HG03342 (cell line): ENCODE data around the gene RIMBP2.
"Not testable (repeated sequence)": the region's sequence is repeated elsewhere in the genome, so short reads cannot be mapped to it uniquely, and the experiment has no call there.

Source experiments
- ATAC-seq: cut with Tn5 transposase; IDR thresholded peaks from one replicate; pipeline ENCODE4 v1.9.1; 2021; ENCODE audit warnings: mild to moderate bottlenecking, moderate library complexity; ENCODE audit not compliant: unreplicated experiment

RIMBP2 gene

DNA sequence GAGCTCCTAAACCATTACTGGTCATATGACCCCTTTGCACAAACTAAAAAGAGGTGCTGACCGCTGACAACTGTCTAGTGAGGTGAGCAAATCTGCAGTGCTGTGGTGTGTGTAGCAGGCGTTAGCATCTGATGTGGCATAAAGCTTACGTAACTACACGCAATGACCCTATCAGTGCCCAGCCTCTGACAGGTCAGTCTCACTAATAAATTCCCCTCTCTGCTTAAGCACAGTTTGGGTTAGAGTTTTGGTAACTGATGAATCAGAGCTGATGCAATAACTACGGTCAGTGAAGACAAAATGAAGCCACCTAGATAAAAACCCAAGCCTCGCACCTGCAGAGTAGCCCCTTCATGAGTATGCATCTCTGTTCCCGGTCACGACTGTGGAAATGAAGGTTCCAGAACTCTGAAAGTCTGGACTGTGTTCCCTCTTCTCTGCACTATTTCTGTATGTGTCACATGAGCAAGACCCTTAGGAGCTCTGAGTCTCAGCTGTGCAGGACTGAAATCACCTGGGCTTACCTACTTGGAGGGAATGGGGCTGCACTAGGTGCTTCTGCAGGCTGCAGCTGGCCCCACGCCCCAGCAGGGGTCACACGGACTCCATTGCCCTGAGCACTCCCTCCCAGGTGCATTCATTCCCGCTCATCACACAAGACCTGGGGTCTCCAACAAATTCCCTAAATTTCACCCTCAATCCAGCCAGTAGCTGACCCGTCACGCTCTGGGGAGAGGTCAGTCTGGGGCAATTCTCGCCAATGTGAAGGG lies 54.4 kb downstream of the RIMBP2 start:
- no peak for ATAC-seq

- no peak for ATAC-seq
These were observed 55.0 kb downstream of the RIMBP2 start for GRCh38 chr12:130661059-130661458.

GRCh38 chr12:130658145-130658911 lies 57.8 kb downstream of the RIMBP2 start:
- no peak for ATAC-seq

DNA sequence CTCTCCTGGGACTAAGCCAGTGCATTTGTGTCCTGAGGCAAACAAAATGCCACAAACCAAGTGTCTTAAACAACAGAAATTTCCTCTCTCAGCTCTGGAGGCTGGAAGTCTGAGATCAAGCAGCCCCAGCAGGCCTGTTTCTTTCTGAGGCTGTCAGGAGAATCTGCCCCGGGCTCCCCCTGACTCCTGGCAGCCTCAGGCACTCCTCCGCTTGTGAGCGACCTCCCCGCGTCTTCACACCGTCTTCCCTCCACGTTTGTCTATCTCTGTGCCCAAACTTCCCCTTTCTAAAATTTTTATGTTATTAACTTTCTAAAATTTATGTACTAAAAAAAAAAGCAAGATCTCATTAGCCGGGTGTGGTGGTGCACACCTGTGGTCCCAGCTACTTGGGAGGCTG lies 59.7 kb downstream of the RIMBP2 start:
- no peak for ATAC-seq

DNA sequence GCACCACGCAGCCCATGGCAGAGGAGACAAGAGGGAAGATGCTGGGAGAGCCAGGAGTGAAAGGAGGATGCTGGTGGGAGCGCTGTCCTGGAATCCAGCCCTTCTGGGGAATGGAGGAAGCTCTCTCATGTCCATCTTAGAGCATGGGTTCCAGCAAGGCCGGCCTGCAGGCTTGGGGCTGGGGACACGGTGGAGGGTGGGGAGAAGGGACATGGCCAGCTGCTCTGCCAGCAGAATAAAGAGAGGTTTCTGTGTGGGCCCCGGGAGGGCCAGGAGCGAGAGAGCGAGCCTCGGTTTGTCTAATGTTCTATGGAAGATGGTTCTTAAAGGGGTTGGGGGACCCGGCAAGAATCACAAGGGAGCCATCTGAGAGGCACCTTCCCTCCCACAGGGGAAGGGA lies 60.2 kb downstream of the RIMBP2 start:
- ATAC-seq, result no peak

GRCh38 chr12:130655010-130655409 lies 61.1 kb downstream of the RIMBP2 start:
- no peak for ATAC-seq

GRCh38 chr12:130651188-130651959 lies 64.7 kb downstream of the RIMBP2 start:
- no peak for ATAC-seq

DNA sequence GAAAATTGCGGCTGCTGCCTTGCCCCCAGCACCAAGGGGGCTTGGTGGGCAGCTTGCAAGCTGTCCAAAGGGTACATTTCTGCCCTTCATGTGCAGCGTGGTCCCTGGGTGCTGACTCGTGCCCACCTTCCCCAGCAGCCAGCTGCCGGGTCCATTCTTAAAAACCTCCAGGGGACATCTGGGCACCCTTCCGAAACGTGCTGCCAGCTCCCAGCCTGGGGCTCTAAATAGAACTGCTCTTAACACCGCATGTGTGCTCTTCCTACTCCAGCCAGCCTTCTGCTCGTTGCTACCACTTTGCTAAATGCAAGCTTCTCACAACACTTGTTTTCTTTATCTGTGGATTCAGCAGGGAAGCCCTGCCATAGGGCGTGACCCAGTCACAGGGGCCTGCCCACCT lies 66.0 kb downstream of the RIMBP2 start:
- no peak for ATAC-seq

DNA sequence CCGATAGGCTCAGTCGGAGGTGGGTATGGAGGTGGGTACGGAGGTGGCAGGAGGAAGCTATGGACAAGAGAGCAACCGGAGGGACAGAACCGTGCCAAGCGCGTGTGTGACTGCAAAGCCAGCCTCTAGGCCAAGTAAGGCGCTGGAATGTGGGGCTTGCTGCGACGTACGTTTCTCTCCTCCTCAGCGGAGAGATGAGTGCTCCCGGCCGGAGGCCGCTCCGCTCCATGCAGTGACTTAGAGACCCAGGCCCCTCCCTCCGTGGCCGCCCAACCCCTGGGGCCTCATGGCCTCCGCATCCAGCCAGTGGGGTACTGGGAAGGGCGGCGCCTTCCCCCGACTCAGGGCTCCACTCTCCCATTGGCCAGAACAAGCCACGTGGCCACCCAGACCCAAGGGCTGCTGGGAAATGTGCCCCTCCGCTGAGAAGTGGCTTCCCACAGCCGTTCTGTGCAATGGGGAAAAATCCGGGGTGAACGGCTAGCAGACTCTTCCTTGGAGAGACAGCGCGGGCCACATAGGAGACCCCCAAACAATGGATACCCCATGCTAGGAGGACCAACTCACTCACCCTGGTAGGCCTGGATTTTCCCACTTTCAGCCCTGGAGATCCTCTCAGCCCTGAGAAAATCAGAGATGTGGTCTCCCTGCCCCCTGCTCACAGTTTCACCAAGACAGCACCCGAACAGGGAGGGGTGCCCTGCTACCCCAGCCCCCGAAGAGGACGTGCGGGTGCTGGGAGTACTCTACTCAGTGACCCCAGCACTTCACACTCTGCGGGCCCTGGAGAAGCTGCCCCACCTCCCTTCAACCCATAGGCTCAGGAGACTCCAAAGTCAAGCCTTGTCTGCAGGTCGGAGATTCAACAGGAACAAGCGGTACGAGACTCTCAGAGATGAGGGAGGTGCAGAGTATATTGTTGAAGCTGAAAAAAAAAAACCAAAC lies 66.7 kb downstream of the RIMBP2 start:
- ATAC-seq, result no peak

GRCh38 chr12:130647814-130648213 lies 68.3 kb downstream of the RIMBP2 start:
- ATAC-seq, result no peak

- no peak for ATAC-seq
These were observed 69.3 kb downstream of the RIMBP2 start for GRCh38 chr12:130646716-130647370.

- ATAC-seq, result not testable (repeated sequence)
These were observed 69.9 kb downstream of the RIMBP2 start for GRCh38 chr12:130646191-130646590.

GRCh38 chr12:130645751-130646150 lies 70.3 kb downstream of the RIMBP2 start:
- no peak for ATAC-seq

GRCh38 chr12:130644566-130644965 lies 71.5 kb downstream of the RIMBP2 start:
- no peak for ATAC-seq

DNA sequence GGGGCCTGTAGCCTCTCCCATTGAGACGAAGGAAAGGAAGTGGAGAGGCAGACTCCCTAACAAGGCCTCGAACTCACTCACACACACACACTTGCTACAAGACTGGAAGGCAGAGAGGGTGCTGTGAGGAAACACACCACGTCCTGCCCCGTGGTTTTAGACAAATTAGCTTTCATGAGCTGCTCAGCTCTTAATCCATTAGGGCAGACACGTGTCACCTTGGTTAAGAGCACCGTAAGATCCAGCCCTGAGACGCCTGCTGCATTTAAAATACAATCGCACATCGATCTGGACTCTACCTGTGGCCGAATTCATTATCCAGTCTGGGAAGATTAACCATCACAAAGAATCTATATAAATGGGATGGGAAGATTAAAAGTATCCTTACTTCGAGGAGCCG lies 72.0 kb downstream of the RIMBP2 start:
- ATAC-seq, result no peak

- no peak for ATAC-seq
These were observed 73.2 kb downstream of the RIMBP2 start for GRCh38 chr12:130642856-130643255.

DNA sequence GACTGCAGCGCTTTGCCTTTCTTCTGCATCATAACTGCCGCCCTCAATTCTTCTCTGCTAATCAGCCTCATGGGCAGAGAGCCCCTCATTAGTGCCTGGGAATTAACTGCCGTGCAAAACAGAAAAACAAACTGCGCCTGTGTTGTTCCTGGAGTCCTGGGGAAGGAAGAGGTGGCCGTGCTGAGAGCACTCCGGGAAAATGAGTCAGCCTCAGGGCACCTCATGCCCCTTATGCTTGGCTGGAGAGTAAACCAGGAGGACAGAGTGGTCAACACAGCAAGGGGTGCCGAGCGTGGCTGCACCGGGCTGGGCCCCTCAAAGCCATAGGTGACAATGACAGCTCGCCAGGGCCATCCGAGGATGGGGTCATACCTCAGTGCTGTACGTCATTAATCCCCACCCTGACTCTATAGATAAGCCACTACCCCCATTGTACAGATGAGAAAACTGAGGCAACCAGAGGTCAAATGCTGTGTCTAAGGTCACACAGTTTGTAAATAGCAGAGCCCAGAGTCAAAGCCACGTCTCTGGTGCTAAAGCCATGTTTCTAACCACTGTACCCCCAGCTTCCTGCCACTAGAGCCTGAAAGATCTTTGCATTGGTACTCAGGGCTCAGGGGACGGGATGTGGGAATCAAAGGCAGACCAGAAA lies 74.4 kb downstream of the RIMBP2 start:
- no peak for ATAC-seq

GRCh38 chr12:130640901-130641300 lies 75.2 kb downstream of the RIMBP2 start:
- ATAC-seq, result no peak

DNA sequence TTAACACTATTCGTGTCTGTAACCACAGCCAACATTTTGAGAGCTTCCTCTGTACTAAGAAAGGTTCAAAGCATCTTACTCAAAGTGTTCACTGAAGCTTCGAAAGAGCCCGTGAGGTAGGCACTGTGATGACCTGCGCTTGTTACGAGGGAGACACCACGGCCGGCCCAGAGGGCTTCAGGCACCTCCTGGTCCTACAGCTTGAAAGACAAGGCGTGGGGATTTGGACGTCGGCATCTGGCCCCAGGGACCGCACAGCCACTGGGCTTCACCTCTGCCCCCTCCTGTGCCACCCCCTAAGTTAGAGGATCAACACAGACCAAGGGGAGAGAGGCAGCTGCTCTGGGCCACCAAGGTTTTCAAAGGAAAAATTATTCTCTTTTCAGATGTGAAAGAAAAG lies 75.6 kb downstream of the RIMBP2 start:
- ATAC-seq, result no peak
